DMS114 treated with DMSO at 0.1 percent for 48 hours (cell line): ENCODE measurements around the gene ITGB3.
"Not testable (repeated sequence)": the region's sequence is repeated elsewhere in the genome, so short reads cannot be mapped to it uniquely, and the experiment has no call there.

Experiments used
- DNase-seq: peaks from one replicate; lab custom pipeline; 2025; ENCODE audit not compliant: unreplicated experiment; lab: John Stamatoyannopoulos, UW

The ITGB3 gene

DNA sequence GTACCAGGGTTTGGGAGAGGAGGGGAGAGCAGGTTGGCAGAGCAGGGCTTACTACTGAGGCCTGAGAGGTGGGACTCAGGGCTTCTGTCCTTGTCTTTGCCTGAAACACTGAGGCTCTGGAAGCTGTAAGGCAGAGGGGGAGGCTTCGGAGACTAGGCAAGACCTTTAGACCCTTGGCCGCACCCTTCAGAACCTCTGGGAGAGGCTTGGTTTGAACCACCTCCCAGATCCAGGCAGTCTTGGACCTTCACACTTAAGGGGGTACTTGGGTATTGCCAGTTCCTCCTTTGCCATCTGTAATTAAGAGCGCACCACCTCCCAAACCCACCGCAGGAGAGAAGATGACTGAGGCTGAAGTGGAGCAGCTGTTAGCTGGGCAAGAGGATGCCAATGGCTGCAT, 31.6 kb upstream of the ITGB3 start:
- no peak for DNase-seq

DNA sequence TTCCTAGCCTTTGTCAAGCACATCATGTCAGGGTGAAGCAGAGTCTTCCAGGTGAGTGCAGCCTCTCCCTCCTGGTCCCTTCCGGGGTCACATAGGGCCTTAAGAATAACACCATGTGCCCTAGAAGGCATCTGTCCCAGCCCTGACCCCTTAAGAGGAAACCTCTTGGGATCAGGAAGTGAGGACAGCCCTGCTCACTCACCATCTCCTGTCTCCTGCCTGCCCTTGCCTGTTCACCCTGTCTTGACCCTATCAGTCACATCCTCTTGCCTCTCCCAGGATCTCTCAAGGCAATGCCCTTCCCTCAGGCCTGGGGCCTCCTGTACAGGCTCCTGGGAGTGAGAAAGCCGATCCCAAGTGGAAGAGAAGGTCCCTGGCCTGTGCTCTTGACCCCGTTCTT, 30.6 kb upstream of the ITGB3 start:
- DNase-seq: no peak

DNA sequence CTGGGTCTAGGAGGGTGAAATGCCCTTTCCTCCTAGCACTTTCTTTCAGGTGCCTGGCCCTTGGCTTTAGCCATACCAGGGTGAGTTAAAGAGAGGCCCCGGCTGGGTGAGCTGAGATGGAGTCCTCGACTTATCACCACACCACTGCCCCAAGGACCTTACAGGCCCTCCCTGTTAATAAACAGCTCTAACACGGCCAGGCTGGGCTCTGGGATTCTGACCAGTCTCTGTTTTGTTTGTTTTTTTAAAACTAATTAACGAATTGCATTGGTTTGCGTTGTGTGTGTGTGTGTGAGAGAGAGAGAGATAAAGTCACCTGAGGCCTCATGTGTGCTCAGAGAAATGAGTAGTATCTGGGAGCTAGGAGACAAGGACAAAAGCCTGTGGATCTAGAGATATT, 30.2 kb upstream of the ITGB3 start:
- DNase-seq: no peak

DNA sequence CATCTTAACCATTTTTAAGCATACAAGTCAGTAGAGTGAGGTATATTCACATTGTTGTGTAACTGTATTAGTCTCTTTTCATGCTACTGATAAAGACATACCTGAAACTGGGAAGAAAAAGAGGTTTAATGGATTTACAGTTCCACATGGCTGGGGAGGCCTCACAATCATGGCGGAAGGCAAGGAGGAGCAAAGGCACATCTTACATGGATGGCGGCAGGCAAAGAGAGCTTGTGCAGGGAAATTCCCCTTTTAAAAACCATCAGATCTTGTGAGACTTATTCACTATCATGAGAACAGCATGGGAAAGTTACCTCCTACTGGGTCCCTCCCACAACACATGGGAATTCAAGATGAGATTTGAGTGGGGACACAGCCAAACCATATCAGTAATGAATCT, 29.6 kb upstream of the ITGB3 start:
- DNase-seq: not testable (repeated sequence)

DNA sequence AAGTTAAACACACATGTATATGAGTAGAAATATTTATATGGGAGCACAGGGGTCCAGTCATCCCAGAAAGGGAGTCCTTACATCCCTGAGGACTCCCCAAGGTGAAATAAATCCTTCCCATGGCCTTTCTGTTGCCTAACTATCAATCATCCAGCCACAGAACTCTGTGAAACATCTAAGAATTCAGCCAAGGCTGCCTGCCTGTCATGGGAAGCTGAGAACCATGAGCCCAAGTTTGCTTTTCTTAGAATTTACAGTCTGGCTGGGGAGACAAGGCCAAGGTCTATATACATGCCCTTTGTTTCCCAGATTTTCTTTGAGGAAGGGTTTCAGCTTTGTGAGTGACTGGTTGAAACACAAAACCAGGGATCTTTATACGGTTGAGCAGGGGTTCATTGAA, 28.7 kb upstream of the ITGB3 start:
- DNase-seq: no peak

GRCh38 chr17:47225436-47225858, 28.2 kb upstream of the ITGB3 start:
- no peak for DNase-seq

DNA sequence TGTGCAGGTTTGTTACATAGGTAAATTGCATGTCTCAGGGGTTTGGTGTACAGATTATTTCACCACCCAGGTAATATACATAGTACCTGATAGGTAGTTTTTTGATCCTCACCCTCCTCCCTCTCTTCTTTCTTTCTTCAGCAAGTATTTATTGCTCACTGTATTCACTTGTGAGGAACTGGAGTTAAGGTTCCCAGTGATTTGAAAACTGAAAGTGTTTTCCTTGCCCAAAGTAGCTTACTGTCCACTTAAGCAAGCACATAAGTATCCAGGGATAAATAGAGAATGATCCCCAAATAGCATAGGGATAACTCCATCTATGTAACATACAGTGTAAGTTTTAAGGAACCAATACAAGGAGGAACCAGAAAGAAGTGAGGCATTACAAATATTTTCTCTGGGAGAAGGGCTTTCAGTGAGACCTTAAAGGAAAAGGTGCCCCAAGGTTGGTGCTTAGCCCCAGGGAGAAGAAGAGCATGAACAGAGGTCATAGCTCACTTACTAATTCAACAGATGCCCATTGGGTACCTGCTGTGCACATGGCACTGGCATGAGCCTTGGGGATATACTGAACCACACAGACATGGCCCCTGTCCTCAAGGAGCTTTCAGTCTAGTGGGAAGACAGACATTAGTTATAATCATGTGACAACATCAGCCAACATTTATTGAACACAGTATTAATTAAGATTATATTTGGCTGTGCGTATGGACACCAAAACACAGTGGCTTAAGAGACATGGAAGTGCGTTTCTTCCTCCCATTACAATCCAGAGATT, 27.5 kb upstream of the ITGB3 start:
- no peak for DNase-seq

- DNase-seq: no peak
Measured at GRCh38 chr17:47227862-47228261, 25.8 kb upstream of the ITGB3 start.

DNA sequence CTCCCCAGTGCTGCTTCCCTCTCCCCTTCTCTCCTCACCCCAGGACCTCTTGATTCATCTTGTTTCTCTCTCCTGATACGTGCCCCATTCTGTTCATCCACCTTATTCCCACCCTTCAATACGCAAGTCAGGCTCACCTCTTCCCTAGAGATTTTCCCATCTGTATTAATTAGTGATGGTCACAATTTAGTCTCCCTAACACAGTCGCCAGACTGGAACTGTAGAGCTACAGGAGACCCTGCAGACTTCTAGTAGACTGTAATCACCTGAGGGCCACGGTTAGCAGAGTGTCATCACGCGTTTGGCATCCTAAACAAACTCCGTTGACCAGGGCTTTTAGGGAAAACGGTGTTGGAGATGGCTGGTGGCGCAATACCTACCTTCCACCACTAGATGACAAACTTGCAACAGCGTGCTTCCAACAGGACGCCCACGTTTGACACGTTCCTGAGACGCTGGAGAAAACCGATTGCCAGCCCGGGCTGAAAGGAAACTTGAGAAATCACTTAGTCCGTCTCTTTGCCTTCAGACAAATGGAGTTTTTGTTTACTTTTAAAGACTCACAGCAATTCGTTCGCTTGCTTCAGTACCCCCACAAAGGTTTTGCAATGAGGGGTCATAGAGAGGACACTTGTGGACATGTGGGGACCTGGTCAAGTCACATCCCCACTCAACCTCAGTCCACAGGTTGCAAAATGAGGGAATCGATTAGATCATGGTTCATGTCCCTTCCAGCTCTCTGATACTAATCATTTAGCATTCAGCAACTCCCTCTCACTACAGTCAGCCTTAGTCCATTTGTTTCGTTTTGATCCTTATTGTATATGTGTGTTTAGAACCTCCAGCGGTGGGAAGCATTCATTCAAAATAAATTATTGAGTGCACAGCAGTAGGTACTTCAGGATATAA, 23.8 kb upstream of the ITGB3 start:
- peak; percentile 81 for DNase-seq

DNA sequence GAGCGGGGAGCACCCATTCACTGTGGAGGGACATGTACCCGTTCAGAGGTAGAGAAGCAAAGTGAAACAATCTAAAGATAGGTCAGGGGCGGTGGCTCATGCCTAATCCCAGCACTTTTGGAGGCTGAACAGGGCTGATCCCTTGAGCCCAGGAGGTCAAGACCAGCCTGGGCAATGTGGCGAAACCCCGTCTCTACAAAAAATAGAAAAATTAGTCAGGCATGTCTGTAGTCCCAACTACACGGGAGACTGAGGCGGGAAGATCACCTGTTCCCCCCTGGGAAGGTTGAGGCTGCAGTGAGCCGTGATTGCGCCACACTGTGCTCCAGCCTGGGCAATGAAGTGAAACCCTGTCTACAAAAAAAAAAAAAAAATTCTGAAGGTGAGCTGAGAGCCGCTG, 22.8 kb upstream of the ITGB3 start:
- DNase-seq: no peak

DNA sequence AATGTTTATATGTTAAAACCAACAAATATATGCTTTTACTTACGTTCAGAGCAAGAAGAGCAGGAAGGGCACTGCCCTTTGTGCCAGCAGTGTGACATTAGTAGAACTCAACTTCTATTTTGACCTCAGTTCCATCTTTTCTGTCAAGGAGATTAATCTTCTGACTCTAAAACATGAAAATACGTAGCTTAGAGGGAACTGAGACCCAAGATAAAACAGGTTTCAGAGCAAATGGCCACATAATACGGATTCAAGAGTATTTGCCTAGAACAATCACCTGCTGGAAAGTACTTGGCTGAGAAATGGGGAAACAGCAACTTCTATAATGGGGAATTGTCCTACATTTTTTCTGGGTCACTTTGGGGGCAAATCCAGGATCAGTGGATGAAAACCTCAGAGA, 22.3 kb upstream of the ITGB3 start:
- DNase-seq: no peak

DNA sequence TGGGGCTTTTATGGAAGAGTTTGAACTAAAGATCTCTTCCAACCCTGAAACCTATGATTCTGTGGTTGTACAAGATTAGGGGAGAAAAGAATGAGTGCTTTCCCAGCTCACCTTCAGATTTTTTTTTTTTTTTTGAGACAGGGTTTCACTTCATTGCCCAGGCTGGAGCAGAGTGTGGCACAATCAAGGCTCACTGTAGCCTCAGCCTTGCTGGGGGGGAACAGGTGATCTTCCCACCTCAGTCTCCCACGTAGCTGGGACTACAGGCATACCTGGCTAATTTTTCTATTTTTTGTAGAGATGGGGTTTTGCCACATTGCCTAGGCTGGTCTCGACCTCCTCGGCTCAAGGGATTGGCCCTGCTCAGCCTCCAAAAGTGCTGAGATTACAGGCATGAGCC, 21.8 kb upstream of the ITGB3 start:
- no peak for DNase-seq

GRCh38 chr17:47232465-47232864, 21.2 kb upstream of the ITGB3 start:
- DNase-seq: no peak

DNA sequence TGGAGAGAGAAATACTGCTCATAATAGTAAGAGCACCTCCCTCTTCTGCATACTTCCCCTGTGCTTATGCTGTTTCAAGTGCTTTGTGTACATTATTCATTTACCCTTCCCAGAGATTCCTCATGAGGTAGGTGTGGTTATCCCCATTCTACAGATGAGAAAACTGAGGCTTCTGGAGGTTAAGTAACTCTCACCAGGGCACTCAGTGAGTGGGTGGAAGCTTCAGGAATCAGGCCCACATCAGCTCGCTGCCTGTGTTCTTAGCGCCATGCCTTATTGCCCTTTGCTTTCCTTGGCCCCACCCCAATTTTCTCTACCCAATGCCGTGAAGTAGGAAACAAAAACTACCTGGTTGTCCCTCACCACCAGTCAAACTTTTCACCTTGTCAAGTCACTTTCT, 18.1 kb upstream of the ITGB3 start:
- DNase-seq: no peak

DNA sequence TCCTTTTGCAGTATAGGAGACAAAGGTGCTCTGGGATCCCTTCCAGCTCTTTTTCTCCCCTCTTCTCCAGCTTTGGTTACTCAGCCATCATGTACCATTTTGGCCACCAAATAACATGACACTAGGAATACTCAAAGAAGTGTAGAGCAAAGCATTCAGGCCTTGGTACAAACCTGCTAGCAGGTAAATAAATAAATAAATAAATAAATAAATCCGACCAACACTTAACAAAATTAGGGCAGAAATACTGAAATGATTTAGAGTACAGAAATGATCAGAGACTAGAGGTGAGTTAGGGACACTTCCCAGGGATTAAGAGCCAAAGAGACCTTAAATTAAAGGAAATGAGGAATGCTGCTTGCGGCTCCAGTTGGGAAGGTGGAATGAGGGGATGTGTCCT, 17.7 kb upstream of the ITGB3 start:
- DNase-seq: no peak

DNA sequence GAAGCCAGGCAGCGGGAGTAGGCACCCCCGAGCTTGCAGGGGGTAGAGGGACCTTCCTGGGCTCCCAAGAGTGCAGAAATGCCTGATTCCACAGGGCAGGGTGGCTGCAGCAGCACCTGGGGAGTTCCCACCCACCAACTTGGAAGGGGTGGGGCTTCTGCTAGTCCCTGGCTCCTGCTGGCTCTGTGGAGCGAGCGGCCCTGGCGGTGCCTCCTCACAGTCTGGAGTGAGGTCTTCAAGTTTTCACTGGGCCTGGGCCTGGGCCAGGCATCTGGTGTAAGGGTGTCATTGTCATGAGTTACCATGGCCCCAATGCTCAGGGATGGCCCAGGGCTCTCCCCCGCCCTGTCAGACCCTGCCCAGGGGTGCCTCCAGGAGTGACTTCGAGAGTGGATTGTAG, 15.8 kb upstream of the ITGB3 start:
- no peak for DNase-seq

DNA sequence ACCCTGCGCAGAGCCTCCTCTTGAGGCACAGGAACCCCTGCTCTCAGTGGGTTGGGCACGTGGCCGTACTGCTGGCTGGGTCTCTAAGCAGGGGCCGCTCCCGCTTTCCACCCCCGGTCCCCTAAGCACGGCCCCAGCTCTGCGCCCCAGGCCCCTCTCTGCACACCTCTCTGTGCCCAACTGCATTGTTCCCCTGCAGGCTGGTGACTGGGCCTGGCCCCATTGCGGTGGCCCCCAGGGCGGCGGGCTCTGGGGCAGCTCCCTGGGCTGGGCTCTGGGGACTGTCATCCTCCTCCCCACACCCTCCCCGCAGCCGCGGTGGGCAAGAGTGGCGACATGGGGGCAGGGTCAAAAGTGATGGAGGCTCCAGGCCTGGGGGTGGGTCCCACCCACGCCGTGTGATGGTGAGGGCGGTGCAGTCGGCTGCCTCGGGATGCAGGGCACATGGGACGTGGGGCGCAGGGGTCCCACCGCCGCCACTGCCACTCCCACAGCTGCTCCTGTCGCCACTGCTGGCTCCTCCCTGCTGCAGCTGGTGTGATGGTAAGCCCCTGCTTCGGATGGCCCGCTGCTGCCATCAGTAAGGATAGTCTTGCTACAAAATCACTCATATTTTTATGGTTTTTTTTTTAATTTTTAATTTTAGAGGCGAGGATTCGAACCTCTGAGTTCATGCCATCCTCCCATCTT, 15.2 kb upstream of the ITGB3 start:
- DNase-seq: no peak

DNA sequence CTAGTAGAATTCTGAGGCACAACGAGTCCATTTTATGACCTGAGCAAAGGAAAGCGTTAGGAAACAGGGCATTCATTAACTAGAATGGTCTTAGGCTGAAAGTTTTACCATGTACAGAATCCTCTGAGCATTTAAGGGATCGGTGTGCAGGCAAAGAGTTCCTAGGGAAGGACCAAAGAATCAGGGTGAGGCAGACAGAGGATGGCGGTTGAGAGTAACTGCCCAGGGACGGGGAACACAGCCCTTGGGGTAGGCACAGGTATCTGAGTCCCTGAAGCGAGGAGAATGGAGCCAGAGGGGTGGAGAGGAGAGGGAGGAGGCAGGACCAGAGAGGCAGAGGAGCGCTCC, 14.0 kb upstream of the ITGB3 start:
- no peak for DNase-seq

- no peak for DNase-seq
Measured at GRCh38 chr17:47239967-47240651, 13.5 kb upstream of the ITGB3 start.

DNA sequence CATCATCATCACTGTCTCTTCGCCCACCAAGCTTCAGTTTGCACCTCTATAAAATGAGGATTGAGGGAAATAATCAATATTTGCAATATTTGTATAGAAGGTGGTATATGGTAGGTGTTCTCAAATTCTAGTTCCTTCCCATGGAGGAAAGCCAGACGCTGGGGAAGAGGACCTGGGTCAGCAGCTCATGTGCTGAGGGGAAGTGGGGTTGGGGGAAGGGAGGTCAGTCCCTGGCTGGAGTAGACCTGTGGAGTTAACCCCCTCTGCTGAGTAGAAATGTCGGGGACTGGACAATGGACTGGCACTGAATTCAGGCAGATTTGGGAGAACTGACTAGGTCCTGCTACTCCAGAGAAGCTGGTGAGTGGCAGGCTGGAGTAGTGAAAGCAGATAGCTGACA, 12.8 kb upstream of the ITGB3 start:
- no peak for DNase-seq

DNA sequence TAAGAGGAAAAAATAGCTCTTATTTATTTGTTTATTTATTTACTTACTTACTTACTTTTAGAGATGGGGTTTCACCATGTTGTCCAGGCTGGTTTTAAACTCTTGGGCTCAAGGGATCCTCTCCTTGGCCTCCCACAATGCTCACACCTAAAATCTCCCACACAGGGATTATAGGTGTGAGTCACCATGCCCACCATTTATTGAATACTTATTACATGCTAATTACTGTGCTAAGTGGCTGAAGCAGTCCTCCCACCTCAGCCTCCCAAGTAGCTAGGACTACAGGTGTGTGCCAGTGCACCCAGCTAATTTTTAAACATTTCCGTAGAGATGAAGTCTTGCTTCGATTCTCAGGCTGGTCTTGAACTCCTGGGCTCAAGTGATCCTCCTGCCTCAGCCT, 11.0 kb upstream of the ITGB3 start:
- no peak for DNase-seq
